ENCODE measurements around the gene KLF5.

DNA sequence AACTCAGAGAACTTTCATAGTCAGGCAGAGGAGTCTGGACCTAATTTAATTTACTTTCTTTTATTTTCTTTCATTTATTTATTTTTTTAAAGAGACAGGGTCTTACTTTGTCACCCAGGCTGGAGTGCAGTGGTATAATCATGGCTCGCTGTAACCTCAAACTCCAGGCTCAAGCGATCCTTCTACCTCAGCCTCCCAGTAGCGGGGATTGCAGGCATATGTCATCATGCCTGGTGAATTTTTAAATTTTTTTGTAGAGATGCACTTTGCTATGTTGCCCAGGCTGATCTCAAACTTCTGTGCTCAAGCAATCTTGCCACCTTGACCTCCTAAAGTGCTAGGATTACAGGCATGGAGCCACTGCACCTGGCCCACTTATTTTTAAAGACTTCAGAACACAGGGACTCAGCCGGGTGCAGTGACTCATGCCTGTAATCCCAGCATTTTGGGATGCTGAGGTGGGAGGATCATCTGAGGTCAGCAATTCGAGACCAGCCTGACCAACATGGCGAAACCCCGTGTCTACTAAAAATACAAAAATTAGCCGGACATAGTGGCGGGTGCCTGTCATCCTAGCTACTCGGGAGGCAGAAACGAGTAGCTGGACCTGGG is 50.6 kb downstream of the KLF5 start:
- TF ChIP-seq, protein P1, sequence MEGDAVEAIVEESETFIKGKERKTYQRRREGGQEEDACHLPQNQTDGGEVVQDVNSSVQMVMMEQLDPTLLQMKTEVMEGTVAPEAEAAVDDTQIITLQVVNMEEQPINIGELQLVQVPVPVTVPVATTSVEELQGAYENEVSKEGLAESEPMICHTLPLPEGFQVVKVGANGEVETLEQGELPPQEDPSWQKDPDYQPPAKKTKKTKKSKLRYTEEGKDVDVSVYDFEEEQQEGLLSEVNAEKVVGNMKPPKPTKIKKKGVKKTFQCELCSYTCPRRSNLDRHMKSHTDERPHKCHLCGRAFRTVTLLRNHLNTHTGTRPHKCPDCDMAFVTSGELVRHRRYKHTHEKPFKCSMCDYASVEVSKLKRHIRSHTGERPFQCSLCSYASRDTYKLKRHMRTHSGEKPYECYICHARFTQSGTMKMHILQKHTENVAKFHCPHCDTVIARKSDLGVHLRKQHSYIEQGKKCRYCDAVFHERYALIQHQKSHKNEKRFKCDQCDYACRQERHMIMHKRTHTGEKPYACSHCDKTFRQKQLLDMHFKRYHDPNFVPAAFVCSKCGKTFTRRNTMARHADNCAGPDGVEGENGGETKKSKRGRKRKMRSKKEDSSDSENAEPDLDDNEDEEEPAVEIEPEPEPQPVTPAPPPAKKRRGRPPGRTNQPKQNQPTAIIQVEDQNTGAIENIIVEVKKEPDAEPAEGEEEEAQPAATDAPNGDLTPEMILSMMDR (IDR thresholded peaks at IDR 0.05): no peak
- no peak for TF ChIP-seq POLR2A (IDR thresholded peaks at IDR 0.05)

All from body of pancreas (tissue), 4 donors.